PC-3 (cell line): Measurements from ENCODE around the gene SERPINA5. TPM values are rescaled to one million over a fixed set of nuclear protein-coding genes. Genes with fewer than 3 reads are reported as not detected.

ENCODE experiments used
- ATAC-seq: fragments of 200-7000 bp; cut with Tn5 transposase; 2 replicates; pipeline ENCODE4 v1.9.1; 2020; ENCODE audit warnings: mild to moderate bottlenecking, moderate library complexity
- BruUV-seq: library from RNA; stranded (reverse); fragments of 400-500 nt; replicated peaks from 2 replicates; lab custom pipeline; 2021; lab: Mats Ljungman, UMichigan
- CTCF ChIA-PET: fragments of 300-600 bp; sonication (Branson Sonifier 250); formaldehyde crosslinking; loops from one replicate; lab custom pipeline; 2022; ENCODE audit warnings: antibody characterized with exemption; lab: Charles Lee
- POLR2A ChIA-PET: fragments of 300-600 bp; sonication (Branson Sonifier 250); formaldehyde crosslinking; loops from one replicate; lab custom pipeline; 2022; ENCODE audit warnings: antibody characterized with exemption; ENCODE audit not compliant: unreplicated experiment; lab: Charles Lee
- DNase-seq: peaks from one replicate; pipeline ENCODE4 v3.0.0-alpha.2; 2015
- H2AFZ ChIP-seq: fragments of 300-600 bp; sonication (generic); 2 replicates; pipeline ENCODE4 v1.6.0; 2016; ENCODE audit warnings: antibody characterized with exemption, low read length
- H3F3A ChIP-seq: fragments of 300-600 bp; sonication (generic); one replicate; pipeline ENCODE4 v1.6.0; 2017; ENCODE audit warnings: antibody characterized with exemption, low read length, control low read depth, mild to moderate bottlenecking; ENCODE audit not compliant: unreplicated experiment
- H3K27ac ChIP-seq: fragments of 300-600 bp; sonication (generic); 2 replicates; pipeline ENCODE4 v1.5.1; 2016; ENCODE audit warnings: mild to moderate bottlenecking, low read length
- H3K27me3 ChIP-seq: fragments of 300-600 bp; sonication (generic); 2 replicates; pipeline ENCODE4 v1.6.1; 2016; ENCODE audit warnings: low read length, mixed read lengths
- H3K36me3 ChIP-seq: fragments of 300-600 bp; sonication (generic); 2 replicates; pipeline ENCODE4 v1.6.1; 2016; ENCODE audit warnings: low read depth, mixed run types, low read length, mixed read lengths
- H3K4me1 ChIP-seq: fragments of 300-600 bp; sonication (generic); 2 replicates; pipeline ENCODE4 v1.5.1; 2016; ENCODE audit warnings: low read length; ENCODE audit not compliant: insufficient read depth
- H3K4me2 ChIP-seq: fragments of 300-600 bp; sonication (generic); 2 replicates; pipeline ENCODE4 v1.6.0; 2016; ENCODE audit warnings: low read length
- H3K4me3 ChIP-seq: fragments of 300-600 bp; sonication (generic); 2 replicates; pipeline ENCODE4 v1.5.1; 2016; ENCODE audit warnings: mild to moderate bottlenecking, low read length, mixed read lengths
- H3K79me2 ChIP-seq: fragments of 300-600 bp; sonication (generic); 2 replicates; pipeline ENCODE4 v1.6.1; 2017; ENCODE audit warnings: low read length, mixed read lengths
- H3K9ac ChIP-seq: fragments of 300-600 bp; sonication (generic); 2 replicates; pipeline ENCODE4 v1.6.0; 2016; ENCODE audit warnings: mild to moderate bottlenecking, low read length
- H3K9me2 ChIP-seq: fragments of 300-600 bp; sonication (generic); replicated peaks from 2 replicates; pipeline ENCODE4 v1.6.1; 2016; ENCODE audit warnings: mixed run types, low read length, mixed read lengths
- H3K9me3 ChIP-seq: fragments of 300-600 bp; sonication (generic); 2 replicates; pipeline ENCODE4 v1.6.1; 2016; ENCODE audit warnings: low read length, mixed read lengths
- H4K20me1 ChIP-seq: fragments of 300-600 bp; sonication (generic); 2 replicates; pipeline ENCODE4 v1.6.1; 2016; ENCODE audit warnings: low read length, mixed read lengths
- EZH2 ChIP-seq: fragments of 300-600 bp; sonication (generic); IDR thresholded peaks from one replicate; pipeline ENCODE4 v1.6.1; 2017; ENCODE audit warnings: antibody characterized with exemption, mild to moderate bottlenecking, low read length; ENCODE audit not compliant: unreplicated experiment
- EZH2phosphoT487 ChIP-seq: fragments of 300-600 bp; sonication (generic); IDR thresholded peaks from 2 replicates; pipeline ENCODE4 v1.6.1; 2018; ENCODE audit warnings: mild to moderate bottlenecking, antibody characterized with exemption, low read length, borderline replicate concordance
- intact Hi-C: fragments of 100-400 bp; cut with micrococcal nuclease; formaldehyde crosslinking; loops from 2 replicates; pipeline ENCODE4 v1.9.0; 2023
- total RNA-seq: library from RNA; depleted of rRNA; stranded (reverse); fragments of >200 nt; gene quantifications from 2 replicates; pipeline ENCODE4 v1.2.3, GENCODE V29; 2014
- TF ChIP-seq, protein P1 (sequence below): fragments of 300-600 bp; sonication (generic); conservative IDR thresholded peaks from 2 replicates; pipeline ENCODE4 v1.5.1; 2017; ENCODE audit warnings: antibody characterized with exemption, low read depth, mild to moderate bottlenecking, low read length

SERPINA5 gene
- total RNA-seq, 1 experiment from 2014 or later, result not detected

DNA sequence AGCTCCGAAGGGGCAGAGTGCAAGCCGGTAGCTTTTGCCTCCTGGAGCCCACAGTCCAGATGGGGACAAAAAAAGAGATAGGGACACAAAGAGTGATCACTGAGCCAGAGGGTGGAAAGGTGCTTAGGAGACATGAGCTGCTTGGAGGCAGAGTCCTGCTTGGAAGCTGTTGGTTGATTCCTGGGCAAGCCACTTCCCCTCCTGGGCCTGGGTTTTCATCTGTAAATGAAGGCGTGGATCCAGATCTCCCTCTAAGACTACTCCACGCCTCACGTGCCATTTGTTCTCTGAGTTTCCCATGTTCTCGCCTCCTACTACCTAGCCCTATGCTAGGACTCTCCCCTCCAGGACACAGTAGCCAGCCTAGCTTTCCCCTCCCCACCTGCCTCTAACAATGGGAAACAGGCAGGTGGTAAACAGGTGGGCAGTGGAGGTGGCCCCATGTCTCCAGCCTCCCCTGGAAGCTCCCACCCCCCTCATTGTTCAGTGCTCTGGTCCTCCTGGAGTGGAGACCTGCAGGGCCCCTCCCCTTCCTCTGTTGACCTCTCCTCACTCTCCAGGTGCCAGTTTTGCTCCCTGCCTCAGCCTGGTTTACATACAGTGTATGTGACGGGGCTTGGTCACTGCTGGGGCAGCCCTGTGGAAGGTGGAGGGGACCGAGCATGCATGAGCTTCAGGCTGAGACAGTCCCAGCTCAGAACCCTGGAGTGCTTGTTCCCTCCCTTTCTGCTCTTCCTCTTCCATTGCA lies 34.8 kb downstream of the SERPINA5 start:
- POLR2A ChIA-PET, result no interaction called here
- no peak overlapping the region for H3K4me2 ChIP-seq
- CTCF ChIA-PET, result no interaction called here

DNA sequence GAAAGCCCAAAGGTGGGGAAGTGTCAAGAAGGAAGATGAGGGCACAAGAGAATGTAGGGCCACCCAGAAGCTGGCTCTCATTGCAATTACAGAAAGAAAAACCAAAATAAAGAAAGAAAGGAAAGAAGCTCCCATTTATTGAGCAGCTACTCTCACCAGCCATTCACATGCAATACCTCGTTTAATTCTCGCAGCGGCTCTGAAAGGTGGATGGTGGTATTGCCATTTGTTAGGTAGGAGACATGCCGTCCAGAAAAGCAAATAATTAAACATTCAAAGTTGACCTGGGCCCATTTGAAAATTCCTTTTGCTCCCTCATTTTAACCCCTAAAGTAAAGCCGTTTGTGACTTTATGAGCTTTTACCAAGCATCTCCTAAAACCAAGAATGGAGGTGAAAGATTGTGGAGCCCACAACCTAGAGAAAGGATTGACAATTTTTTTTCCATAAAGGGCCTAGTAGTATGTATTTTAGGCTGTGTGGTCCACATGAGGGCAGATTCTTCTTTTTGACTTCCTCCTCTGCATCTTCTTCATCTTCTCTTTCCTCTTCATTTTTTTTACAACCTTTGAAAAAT lies 36.2 kb downstream of the SERPINA5 start:
- Histone ChIP-seq H3K4me2 (no peak overlapping the region), H4K20me1 (no peaks in the 10 kb centered on the region), H3F3A (no peaks in the 10 kb centered on the region), H3K79me2 (no peaks in the 10 kb centered on the region), H3K4me1 (no peaks in the 10 kb centered on the region), H3K9me3 (peaks cover 11% of the 10 kb centered on the region; the same call in 1 of the 2 replicates), H2AFZ (no peak overlapping the region), H3K27ac (no peak overlapping the region), H3K36me3 (no peaks in the 10 kb centered on the region), H3K9me2 (no peaks in the 10 kb centered on the region), H3K27me3 (no peaks in the 10 kb centered on the region), H3K9ac (no peak overlapping the region), H3K4me3 (no peak overlapping the region)
- BruUV-seq, result no TSS peak
- ChIA-PET CTCF (no interaction called here), POLR2A (no interaction called here)
- ATAC-seq (no peak), DNase-seq (no peak)
- TF ChIP-seq, protein P1, sequence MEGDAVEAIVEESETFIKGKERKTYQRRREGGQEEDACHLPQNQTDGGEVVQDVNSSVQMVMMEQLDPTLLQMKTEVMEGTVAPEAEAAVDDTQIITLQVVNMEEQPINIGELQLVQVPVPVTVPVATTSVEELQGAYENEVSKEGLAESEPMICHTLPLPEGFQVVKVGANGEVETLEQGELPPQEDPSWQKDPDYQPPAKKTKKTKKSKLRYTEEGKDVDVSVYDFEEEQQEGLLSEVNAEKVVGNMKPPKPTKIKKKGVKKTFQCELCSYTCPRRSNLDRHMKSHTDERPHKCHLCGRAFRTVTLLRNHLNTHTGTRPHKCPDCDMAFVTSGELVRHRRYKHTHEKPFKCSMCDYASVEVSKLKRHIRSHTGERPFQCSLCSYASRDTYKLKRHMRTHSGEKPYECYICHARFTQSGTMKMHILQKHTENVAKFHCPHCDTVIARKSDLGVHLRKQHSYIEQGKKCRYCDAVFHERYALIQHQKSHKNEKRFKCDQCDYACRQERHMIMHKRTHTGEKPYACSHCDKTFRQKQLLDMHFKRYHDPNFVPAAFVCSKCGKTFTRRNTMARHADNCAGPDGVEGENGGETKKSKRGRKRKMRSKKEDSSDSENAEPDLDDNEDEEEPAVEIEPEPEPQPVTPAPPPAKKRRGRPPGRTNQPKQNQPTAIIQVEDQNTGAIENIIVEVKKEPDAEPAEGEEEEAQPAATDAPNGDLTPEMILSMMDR, result no peak
- no peak for TF ChIP-seq EZH2
- TF ChIP-seq EZH2phosphoT487, result no peak
- intact Hi-C loops, result no loop called here

More for the DNA sequence above, 34.8 kb downstream of the SERPINA5 start:
- Histone ChIP-seq H3K36me3 (no peaks in the 10 kb centered on the region), H3K27me3 (no peaks in the 10 kb centered on the region), H4K20me1 (no peaks in the 10 kb centered on the region), H2AFZ (no peak overlapping the region), H3K27ac (no peak overlapping the region), H3K4me3 (no peak overlapping the region), H3K9ac (no peak overlapping the region), H3F3A (no peaks in the 10 kb centered on the region), H3K4me1 (no peaks in the 10 kb centered on the region), H3K9me3 (peaks cover 11% of the 10 kb centered on the region; the same call in 1 of the 2 replicates), H3K9me2 (no peaks in the 10 kb centered on the region), H3K79me2 (no peaks in the 10 kb centered on the region)
- DNase-seq (no peak), ATAC-seq (no peak)
- intact Hi-C loops, result no loop called here
- TF ChIP-seq EZH2phosphoT487 (no peak), EZH2 (no peak)
- TF ChIP-seq, protein P1, result no peak
- BruUV-seq, result no TSS peak
